GM21825 (cell line): ENCODE results near the gene TAS2R40.
"Not testable (repeated sequence)": the region's sequence is repeated elsewhere in the genome, so short reads cannot be mapped to it uniquely, and the experiment has no call there.

Experiments used
- ATAC-seq: cut with Tn5 transposase; IDR thresholded peaks from one replicate; pipeline ENCODE4 v1.9.1; 2021; ENCODE audit warnings: mild to moderate bottlenecking, moderate library complexity; ENCODE audit not compliant: unreplicated experiment

TAS2R40 gene

GRCh38 chr7:143248761-143249354 lies 27.0 kb downstream of the TAS2R40 start:
- no peak for ATAC-seq

GRCh38 chr7:143250199-143250598 lies 28.4 kb downstream of the TAS2R40 start:
- no peak for ATAC-seq

- ATAC-seq: no peak
Observed at GRCh38 chr7:143250822-143251221, 29.0 kb downstream of the TAS2R40 start.

- ATAC-seq: no peak
Observed at GRCh38 chr7:143252006-143252405, 30.2 kb downstream of the TAS2R40 start.

GRCh38 chr7:143255564-143255963 lies 33.7 kb downstream of the TAS2R40 start:
- no peak for ATAC-seq

- ATAC-seq: no peak
Observed at GRCh38 chr7:143256325-143256724, 34.5 kb downstream of the TAS2R40 start.

GRCh38 chr7:143256932-143257331 lies 35.1 kb downstream of the TAS2R40 start:
- ATAC-seq: peak; percentile 82

- no peak for ATAC-seq
Observed at GRCh38 chr7:143257501-143257900, 35.7 kb downstream of the TAS2R40 start.

- ATAC-seq: peak; percentile 39
Observed at GRCh38 chr7:143258831-143259230, 37.0 kb downstream of the TAS2R40 start.

GRCh38 chr7:143259765-143260164 lies 37.9 kb downstream of the TAS2R40 start:
- ATAC-seq: no peak

- no peak for ATAC-seq
Observed at GRCh38 chr7:143261901-143262300, 40.1 kb downstream of the TAS2R40 start.

GRCh38 chr7:143263266-143264195 lies 41.7 kb downstream of the TAS2R40 start, which contains the start of gene GSTK1:
Gene GSTK1 (plus strand): TSS chr7:143263441. CDS start chr7:143263514, 73 bp downstream.
- peak; percentile 97 for ATAC-seq

- not testable (repeated sequence) for ATAC-seq
Observed at GRCh38 chr7:143264196-143264568, 42.3 kb downstream of the TAS2R40 start.

- no peak for ATAC-seq
Observed at GRCh38 chr7:143265017-143265693, 43.3 kb downstream of the TAS2R40 start.

GRCh38 chr7:143269251-143269650 lies 47.4 kb downstream of the TAS2R40 start:
- no peak for ATAC-seq

- ATAC-seq: no peak
Observed at GRCh38 chr7:143271240-143271639, 49.4 kb downstream of the TAS2R40 start.
